NCI-H2196 treated with DMSO at 0.1 percent for 48 hours (cell line): ENCODE measurements around the gene NPHP4.

ENCODE experiments used
- DNase-seq: peaks from one replicate; lab custom pipeline; 2025; ENCODE audit not compliant: unreplicated experiment; lab: John Stamatoyannopoulos, UW

Gene NPHP4

DNA sequence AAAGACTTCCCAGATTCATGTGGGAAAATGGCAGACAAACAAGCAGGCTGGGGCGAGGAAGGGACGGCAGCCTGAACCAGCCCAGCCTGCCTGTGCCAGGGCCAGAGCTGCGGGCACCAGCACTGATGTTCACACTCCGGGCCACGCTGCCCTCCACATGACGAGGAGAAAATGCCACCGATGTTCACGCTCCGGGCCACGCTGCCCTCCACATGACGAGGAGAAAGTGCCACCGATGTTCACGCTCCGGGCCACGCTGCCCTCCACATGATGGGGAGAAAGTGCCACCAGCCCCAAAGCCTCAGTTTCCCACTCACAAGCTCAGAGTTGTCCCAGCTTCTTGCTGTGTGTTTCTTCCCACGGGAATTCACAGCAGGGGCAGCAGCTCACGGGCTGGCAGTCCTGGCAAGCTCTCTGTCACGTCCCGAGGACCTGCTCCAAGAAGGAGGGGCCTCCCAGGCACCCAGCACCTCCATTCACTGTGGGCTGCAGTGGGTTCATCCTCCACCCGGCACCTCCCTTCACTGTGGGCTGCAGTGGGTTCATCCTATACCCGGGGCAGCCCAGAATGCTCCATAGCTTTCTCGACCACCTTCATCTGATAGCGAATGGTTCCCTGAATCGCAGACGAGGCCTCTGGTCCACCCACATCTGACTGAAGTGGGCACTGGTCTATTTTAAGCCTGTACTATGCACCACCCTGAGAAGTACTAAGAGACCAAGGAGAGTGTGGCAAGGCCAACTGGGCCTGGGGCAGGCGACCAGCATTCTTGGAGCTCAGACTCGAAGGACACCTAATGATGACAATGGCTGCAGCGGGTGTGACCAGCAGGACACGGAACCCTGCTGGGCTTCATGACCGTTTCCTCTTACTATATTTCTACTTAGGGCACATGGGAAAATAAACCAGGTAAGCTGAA is 108.8 kb downstream of the NPHP4 start:
- no peak for DNase-seq

DNA sequence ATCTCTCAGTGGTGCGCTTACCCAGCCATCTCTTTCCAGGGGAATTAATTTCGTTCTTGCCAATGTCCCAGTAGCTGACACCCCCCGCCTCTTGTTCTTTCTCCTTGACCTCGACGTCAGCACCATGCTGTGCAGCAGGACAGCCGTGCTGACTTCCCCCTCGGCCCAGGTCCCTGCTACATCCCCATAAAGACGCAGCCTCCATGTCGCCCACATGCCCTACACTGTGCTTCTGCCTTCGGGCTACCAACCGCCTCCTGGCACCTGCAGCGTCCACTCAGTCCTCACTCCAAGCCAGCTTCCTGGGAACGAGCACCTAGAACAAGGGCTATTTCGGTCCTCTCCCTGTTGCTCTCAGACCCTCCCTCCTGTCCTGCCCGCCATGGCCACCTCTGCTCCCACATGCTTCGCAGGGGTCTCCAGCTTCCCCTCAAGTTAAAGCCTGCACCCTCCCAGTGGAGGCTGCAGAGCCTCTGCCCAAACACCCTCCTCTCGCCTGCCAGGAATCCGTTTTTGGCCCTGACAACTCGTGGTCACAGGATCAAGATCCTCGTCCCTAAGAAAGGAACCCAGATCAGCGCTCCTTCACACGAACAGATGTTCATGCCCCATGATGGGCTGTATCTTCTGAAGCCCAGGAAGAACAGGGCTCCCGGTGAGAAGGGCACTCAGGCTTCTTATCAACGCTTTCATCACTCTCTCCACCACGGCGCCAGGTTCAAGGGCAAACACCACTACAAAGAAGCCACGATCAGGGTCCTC is 109.7 kb downstream of the NPHP4 start:
- DNase-seq: no peak

DNA sequence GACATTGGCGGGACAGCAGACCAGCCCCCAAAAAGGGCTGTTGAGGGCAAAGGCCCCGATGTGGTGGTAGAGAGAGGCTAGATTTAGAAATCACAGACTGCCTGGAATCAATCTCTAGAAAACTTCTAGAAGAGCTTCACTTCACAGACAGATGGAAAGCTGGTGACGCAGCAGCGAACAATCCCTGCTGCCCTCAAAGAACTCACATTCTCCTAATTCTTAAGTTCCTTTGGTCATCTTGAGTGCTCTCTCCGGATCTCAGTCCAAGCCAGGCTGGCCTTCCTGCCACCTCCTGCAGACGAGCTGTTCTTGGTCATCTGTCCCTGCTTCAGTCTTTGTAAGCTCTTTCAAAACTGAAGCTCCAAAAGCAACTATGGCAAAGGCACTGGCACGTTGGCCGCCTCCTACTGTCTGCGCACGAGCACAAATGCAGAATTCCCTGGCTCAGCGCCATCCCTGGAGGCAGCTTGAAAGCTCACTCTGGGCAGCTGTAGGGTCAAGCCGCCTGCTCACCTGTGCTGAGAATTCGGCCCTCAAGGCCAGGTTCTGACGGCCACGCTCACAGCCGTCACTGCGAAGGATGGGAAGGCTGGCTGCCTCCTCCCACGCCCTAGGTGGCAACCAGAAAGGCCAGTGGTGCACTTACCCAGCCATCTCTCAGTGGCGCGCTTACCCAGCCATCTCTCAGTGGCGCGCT is 110.6 kb downstream of the NPHP4 start:
- no peak for DNase-seq

DNA sequence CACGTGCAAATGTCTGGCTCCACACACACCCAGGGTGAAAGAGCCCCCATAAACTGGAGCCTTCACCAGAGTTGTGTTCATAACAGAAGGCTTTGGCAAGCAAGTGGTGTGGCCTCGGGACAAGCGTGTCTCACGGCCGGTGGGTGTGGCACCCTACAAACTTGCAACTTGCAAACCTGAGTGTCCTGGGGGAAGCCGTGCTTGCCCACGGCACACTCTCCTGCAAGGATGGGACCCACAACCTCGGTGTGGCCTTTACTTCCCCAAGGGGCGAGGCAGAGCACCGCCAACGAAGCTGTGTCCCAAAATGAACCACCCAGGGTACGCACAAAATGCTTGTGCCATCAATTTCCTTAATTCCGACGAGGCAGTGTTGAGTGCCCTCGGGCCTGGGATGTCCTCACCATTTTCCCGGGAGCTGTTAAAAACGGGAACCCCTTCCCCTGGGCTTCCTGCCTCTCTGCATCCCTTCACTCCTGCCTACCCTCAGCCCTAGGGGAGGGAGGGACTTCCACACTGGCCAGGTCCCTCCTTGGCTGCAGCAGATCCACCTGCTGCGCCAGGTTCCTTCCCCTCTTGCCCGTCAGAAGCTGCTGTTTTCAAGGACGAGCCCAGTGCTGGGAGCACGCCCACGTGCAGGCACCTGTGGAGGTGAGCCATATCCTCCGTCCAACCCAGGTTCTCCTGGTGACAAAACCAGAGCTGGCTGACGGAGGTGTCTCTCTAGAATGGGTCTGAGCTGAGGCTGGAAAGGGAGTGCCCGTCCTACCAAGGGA is 111.4 kb downstream of the NPHP4 start:
- no peak for DNase-seq

DNA sequence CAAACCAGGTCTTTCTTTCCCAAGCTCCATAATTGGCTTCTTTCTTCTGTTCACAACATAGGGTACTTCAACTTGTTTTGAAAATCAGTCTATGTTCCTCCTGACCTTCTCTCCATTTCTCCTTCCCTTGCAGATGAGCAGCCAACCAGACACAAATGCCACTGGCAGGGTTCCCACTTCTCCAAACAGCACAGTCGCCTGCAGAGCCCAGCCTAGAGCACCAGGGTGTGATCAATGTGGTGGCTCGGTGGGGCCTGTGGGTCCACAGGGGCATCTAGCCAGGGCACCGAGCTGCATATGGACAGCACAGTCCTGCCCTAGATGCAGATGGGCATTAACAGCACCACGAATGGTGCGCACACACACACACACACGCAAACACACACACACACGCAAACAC is 112.8 kb downstream of the NPHP4 start:
- no peak for DNase-seq

DNA sequence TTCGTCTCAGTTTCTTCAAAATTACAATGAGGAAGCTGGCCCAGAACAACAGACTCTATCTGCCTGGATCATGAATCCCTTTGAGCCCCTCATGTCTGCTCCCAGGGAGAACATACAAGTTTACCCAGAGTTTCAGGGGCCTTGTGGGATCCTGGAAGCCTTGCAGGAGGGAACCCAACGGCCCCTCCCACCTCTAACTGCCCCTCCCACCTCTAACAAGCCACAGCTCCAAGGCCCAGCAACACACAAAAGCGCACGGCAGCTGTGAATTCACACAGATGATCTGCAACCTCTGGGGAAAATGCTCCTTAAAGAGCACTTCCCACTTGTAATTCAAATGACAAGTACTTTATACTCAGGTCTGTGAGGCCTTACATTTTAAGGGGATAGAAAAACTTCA is 113.3 kb downstream of the NPHP4 start:
- no peak for DNase-seq

DNA sequence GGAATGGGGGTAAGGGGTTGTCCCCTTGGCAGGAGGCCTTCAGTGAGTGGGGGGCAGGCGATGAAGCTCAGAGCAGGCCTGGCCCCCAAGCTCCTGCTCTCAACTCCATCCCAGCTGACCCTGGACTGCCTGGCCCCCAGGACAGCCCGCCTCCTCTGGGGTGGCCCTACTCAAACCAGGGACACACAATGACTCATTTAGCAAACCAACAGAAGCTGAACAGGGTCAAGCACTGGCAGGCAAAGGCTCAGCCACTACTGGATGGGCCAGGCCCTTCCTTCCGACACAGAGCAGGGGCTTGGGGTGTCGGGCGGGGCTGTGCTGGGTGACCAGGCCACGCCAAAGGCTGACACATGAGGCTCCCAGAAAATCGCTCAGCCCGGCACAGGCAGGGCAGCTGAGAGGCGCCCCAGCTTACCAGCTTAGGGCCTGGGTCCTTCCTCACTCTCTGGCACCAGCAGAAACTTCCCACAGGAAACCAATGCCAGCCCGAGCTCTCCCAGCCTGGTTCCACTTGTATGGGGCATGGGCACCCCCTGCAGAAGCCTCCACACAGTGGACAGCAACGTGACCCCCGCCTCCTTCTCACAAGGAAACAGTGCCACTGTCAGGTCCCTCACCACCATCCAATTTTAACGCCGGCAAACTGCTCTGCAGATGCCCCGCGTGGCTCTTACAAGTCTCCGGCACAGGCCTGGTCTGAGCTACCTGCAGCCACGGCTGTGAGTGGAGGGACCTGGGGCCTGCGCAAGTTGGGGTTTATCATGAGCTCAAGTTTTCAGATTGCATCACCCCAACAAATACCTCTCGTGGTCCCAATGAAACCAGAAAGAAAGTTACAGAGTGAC is 114.3 kb downstream of the NPHP4 start:
- no peak for DNase-seq

DNA sequence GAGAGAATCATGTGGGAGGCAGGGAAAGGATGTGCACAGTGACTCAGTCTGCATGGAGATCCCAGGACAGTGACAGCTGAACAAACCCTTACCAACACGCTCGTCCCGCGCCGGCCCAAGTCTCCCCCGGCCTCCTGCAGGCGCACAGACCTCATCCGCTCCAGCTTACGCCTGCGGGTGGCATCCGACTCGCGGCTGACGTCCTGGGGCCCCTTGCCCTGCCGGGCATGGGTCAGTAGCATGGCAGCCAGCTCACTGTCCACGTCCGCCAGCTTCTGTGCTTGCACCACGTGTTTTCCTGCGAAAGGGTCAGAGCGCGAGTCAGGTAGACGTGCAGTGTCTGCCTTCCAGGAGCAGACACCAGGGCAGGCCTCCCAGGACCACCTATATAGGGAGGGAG is 115.2 kb downstream of the NPHP4 start:
- DNase-seq: no peak

DNA sequence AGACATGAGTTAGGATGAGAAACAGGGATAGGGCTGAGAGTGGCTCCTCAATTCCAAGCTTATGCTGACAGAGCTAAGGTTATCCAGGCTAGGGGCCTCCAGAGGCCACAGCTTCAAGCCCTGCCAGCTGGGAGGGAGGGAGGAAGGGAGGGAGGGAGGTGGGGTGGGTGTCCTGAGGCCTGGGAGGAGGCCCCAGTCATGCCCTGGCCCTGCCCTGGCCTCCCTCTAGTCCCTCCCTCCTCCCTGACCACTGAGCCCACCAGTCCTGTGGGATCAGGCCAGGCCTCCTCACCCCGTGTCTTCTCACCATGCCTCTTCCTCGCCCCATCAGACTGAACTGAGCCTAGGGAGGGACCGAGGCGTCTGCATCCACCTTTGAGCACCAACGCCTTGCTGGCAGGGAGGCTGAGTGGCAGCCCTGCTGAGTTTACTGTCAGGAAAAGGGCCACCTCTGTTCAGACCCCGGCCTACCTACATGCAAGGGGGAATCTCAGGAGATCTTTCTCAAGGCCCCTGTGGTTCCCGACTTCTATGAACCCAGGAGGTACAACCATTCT is 116.1 kb downstream of the NPHP4 start:
- DNase-seq: no peak

DNA sequence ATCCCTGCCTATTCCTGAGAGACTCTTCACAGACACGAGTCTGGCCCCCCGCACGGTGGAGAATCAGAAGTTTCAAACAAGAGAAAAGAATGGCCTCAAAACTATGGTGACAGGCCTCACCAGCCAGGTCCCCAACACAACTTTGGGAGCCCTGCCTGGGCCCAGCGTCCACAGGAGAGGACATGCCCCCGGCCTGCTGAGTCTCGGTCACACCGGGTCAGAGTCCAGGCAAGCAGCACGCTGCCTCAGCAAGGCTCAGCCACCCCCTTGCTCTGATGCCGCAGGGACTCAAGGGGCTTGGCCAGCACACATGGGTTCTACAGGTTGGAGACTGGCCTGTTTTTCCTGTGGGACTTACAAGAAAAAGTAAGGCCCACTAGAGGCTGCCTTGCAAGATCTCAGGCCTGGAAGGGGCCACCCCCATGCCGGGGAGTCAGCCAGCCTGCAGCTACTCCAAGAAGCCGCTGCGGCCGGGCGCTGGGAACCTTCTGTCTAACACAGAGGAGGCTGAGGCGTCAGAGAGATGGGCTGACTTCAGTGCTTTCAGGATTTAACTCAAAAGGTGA is 116.8 kb downstream of the NPHP4 start:
- DNase-seq: no peak

DNA sequence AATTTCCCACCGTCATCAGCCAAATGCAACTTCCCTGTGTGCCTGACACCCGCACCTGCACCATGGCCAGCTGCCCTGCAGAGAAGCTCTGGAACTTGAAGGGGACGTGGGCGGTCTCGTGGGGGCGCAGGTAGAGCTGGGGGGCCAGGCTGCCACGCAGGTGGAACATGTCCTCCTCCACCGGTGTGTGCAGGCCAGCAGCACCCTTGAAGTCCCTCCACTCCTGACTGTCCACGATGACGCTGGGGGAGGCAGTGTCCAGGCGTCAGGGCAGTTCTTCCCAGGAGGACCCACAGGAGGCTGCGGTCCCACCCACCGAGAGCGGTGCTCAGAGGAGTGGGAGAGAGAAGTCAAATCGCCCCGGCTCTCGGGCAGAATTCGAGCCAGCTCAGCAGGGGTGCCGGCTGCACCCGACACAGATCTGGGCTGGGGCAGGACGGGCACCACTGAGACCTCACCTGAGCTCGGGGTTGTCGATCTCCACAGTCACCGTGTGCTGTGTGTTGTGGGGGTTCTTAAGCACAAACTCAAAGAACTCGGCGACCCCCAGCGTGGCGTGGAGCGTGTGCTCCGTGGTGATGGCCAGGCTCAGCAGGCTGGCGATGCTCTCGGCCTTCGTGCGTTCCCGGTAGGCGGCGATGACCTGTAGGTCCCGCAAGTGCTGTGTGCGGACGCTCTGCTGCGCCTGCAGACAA is 117.7 kb downstream of the NPHP4 start:
- DNase-seq: no peak

DNA sequence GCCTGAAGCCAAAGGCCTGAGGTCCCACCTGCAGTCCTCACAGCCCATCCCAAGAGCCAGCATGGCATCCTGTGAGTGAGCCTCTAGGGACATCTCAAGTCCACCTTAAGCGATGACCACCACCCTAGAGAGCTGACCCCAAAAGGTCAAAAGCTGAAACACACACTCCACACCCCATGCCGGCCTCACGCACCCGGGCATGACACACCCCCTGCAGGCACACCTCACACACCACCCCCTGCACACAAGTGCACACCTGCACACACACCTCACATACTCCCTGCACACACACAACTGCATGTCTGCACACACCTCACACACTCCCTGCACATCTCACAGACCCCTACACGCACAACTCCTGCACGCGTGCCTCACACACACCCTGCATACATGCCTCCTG is 118.7 kb downstream of the NPHP4 start:
- no peak for DNase-seq

DNA sequence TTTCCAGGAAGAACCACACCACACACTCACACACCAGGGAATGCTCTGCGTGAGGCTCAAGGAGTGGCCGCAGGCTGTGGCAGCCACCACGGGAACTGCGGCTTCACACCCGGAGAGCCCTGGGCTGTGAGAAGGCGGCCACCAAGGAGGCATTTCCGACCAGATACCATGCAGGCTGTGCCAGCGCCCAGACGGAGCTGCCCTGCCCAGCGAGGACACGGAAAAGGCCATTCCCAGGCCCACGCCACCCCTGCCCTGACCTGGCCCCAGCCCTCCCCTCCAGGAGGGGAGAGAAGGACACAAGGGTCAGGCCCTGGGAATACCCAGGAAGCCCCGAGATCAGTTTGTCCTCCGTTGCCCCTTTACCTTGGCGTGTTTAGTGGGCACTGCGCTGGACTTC is 119.3 kb downstream of the NPHP4 start:
- DNase-seq: no peak

DNA sequence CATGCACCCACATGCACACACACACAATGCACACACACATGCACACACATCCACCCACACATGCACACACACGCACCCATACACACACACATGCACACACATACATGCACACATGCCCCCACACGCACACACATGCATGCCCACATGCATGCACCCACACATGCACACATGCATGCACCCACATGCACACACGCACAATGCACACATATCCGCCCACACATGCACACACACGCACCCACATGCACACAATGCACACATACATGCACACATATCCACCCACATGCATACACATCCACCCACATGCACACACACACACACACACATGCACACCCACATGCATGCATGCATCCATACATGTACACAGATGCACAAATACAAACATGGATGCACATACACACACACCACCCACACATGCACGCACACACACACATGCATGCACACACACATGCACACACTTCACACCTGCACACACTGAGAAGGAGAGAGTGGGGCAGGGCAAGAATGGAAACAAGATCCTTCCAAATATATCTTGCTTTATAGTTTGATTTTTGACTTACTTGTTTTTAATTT is 123.2 kb downstream of the NPHP4 start:
- no peak for DNase-seq

DNA sequence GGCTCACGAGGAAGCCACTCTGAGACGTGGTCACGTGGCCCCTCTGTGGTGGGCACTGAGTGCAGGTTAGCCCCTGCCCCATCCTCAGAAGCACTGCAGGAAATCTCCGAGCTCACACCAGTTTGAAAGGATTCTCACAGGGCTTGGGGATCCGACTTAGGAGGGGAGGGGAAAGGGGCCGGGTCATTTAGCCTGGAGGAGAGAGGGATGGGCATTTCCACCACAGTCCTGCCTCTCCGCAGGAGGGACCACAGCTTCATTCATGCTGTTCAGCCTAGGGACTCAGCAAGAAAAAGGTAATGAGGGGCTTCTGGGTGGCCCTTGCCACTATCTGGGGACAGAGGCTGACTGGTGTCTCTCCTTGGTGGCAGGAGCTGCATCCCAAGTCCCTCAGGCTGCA is 126.5 kb downstream of the NPHP4 start:
- no peak for DNase-seq

DNA sequence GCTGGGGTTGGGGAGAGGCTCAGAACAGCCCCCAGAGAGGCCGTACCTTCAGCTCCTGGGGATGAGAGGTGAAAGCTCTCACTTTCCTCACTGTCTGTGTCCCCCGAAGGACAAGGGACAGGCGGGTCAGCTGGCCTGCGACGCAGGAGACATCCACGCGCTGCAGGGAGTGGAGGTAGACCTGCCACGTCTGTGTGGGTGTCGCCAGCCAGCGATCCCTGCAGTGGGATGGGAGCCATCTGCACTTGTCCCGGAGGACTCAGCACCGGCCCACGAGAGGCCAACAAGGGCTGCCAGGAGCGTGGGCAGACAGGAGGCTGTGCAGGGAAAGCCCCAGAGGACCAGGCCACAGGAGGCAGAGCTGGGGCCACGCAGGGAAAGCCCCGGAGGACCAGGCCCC is 127.2 kb downstream of the NPHP4 start:
- no peak for DNase-seq

DNA sequence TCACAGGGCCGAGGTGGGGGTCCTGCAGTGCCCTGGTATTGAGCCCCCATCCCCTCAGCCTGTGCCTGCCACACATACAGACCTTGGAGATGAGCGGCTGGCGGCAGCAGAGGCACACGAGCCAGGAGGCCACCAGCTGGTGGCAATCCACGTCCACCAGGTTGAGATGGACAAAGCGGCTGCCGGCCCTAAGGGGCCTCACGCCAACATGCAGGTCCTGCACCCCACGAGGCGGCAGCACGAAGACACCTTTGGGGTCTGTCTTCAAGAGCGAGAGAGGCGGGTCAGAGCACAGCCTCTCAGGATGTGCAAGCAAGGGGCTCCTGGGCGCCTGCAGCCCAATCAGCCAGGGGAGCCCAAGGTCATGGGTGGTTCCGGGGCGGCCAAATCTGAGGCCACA is 128.0 kb downstream of the NPHP4 start:
- DNase-seq: no peak

DNA sequence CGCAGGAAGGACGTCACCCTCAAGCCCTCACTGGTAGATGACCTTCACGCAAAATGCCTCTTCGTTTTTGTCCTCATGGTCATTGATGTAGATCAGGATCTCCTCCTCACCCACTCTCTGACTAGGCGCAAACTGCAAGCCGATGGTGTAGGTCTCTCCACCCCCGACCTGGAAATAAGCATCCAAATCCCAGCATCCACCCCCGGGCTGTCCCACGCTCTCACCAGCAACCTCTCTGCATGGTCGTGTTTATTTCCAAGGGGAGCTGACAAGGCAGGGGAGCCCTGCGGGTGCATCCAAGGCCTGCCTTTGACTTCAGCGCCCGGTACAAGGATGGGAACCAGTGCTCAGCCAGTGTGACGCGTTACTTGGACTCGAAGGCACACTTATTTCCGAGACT is 129.0 kb downstream of the NPHP4 start:
- no peak for DNase-seq
